Measurements from ENCODE around the gene TRAK1. TPM values are rescaled to one million over a fixed set of nuclear protein-coding genes. Genes with fewer than 3 reads are reported as not detected.

The TRAK1 gene
- total and polyA plus RNA-seq, 2 donors (not counting 1 experiment from before 2014, with no cell fraction given): 71.3 to 129 TPM

DNA sequence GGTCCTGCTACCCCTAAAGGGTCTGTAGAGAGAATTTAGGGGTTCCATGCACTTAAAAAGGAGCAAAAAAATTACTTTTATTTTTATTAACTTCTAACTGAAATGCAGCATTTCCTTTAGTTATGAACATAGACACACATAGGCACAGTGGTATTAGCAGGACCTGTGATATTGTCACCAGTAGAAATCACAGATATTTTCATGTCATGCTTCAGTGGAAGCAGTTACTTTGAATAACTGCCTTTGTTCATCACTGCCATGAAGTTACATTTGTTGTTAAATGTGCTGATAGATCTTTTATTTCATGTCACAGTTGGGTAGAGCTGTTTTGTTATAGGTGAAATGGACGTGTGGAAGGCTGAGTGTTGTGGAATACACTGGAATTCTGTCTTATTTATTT, 37.4 kb downstream of the TRAK1 start:
- H3K4me1 ChIP-seq (ENCODE audit: control insufficient read depth in 2 of 2, insufficient read depth in 2 of 2, low read length in 2 of 2): peaks cover 25 to 28% of the 10 kb centered on the region in 2 donors
- H3K9me3 ChIP-seq (ENCODE audit: control extremely low read depth in 1 of 3, control insufficient read depth in 2 of 3, insufficient read depth in 1 of 3, low read length in 2 of 3): no peaks in the 10 kb centered on the region
- H3K4me2 ChIP-seq (replicated peaks; ENCODE audit: low read depth, low read length, poor library complexity, severe bottlenecking): peak overlapping the region; percentile 40
- WGBS (ENCODE audit: insufficient coverage): no CpG with 5 or more reads among the region's 1 CpG
- CTCF ChIA-PET: no interaction called here
- no peaks in the 10 kb centered on the region for H3K27me3 Mint-ChIP-seq
- H3K27ac ChIP-seq (ENCODE audit: low read length in 2 of 2): peak overlapping the region in 1 of 2 donors; percentile 52
- peaks cover 53% of the 10 kb centered on the region for H3K4me1 Mint-ChIP-seq
- TF ChIP-seq EZH2 (IDR thresholded peaks at IDR 0.05; ENCODE audit: borderline replicate concordance, insufficient read depth, low read depth, low read length, poor library complexity, severe bottlenecking): no peak
- TF ChIP-seq CTCF (IDR thresholded peaks at IDR 0.05): no peak
- no peak overlapping the region for H3K4me3 Mint-ChIP-seq
- no peaks in the 10 kb centered on the region for H3K9me3 Mint-ChIP-seq (ENCODE audit: insufficient read depth)
- ATAC-seq (ENCODE audit: low read depth): no peak
- no peak overlapping the region for H2AFZ ChIP-seq (ENCODE audit: insufficient read depth, low read depth, low read length, poor library complexity, severe bottlenecking)
- DNase-seq: no peak
- intact Hi-C loops (cut with micrococcal nuclease): no loop called here
- H3K79me2 ChIP-seq (ENCODE audit: control insufficient read depth, insufficient read depth, low read length): peaks cover 84% of the 10 kb centered on the region
- no peaks in the 10 kb centered on the region for H3K27me3 ChIP-seq (replicated peaks in 1 of 4; ENCODE audit: control extremely low read depth in 1 of 4, control insufficient read depth in 3 of 4, insufficient read depth in 4 of 4, low read length in 3 of 4)
- no peak overlapping the region for H3K4me3 ChIP-seq (ENCODE audit: control extremely low read depth in 1 of 5, extremely low read depth in 1 of 5, insufficient read depth in 1 of 5, low read depth in 2 of 5, low read length in 4 of 5)
- H3K9ac ChIP-seq (ENCODE audit: low read length): no peak overlapping the region
- H3K27ac Mint-ChIP-seq: no peak overlapping the region
- POLR2A ChIA-PET: no interaction called here
- H4K20me1 ChIP-seq (ENCODE audit: control insufficient read depth, insufficient read depth, low read length, poor library complexity, severe bottlenecking): peaks cover 71% of the 10 kb centered on the region
- peaks cover 11 to 41% of the 10 kb centered on the region in 2 experiments for H3K36me3 ChIP-seq (replicated peaks in 1 of 2; ENCODE audit: control extremely low read depth in 1 of 2, control insufficient read depth in 1 of 2, extremely low read depth in 1 of 2, insufficient read depth in 2 of 2, low read length in 1 of 2)

DNA sequence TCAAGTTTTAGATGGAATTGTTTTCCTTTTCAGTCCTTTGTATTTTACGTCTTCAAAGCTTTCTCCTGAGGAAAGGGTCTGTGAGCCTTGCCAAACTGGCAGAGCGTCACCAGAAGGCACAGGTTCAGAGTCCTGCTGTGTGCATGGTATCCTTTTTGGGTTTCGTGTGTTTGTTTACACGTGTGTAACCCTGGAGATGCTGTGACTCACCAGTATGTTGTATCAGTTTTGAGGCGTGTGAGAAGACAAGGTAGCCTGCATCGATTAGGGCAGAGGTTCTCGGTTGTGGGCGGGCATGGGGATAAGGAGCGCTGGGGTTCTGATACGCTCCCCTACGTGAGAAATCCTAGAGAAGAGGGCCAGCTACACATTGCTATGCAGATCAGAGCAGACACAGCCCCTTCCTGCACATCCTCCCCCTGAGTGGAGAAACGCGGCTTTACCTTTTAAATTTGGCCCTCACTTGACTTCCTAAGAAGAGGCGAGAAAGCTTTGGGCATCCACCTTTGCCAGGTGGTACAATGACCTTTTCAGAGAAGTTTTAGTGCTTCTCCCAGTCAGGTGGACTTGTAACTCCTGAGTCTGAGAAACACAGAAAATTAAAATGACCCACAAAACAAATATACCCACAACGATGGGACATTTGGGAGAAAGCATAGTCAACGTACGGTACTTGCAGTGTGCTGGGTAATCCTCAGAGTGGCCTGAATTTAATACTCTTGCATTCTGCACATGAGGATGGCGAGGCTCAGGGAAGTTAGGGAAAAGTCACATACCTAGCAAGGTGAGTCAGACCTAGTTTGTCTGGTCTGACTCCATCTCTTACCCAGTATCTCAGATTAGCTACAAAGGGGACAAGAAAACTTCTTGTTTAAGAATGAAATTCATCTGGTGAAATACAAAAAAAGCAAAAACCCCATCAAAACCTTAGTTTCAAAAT, 38.1 kb downstream of the TRAK1 start:
- DNase-seq: no peak
- no peak for TF ChIP-seq EZH2 (IDR thresholded peaks at IDR 0.05; ENCODE audit: borderline replicate concordance, insufficient read depth, low read depth, low read length, poor library complexity, severe bottlenecking)
- peaks cover 11 to 41% of the 10 kb centered on the region in 2 experiments for H3K36me3 ChIP-seq (replicated peaks in 1 of 2; ENCODE audit: control extremely low read depth in 1 of 2, control insufficient read depth in 1 of 2, extremely low read depth in 1 of 2, insufficient read depth in 2 of 2, low read length in 1 of 2)
- no peak overlapping the region for H3K4me3 ChIP-seq (ENCODE audit: control extremely low read depth in 1 of 5, extremely low read depth in 1 of 5, insufficient read depth in 1 of 5, low read depth in 2 of 5, low read length in 4 of 5)
- 96% methylated on average over 14 of the region's 18 CpGs for WGBS (ENCODE audit: insufficient coverage)
- intact Hi-C loops (cut with micrococcal nuclease): no loop called here
- H3K4me3 Mint-ChIP-seq: no peak overlapping the region
- no peaks in the 10 kb centered on the region for H3K27me3 Mint-ChIP-seq
- POLR2A ChIA-PET: no interaction called here
- H3K9ac ChIP-seq (ENCODE audit: low read length): no peak overlapping the region
- H3K4me1 ChIP-seq (ENCODE audit: control insufficient read depth in 2 of 2, insufficient read depth in 2 of 2, low read length in 2 of 2): peaks cover 21 to 23% of the 10 kb centered on the region in 2 donors
- H2AFZ ChIP-seq (ENCODE audit: insufficient read depth, low read depth, low read length, poor library complexity, severe bottlenecking): no peak overlapping the region
- ATAC-seq (ENCODE audit: low read depth): no peak
- no peak overlapping the region for H3K27ac Mint-ChIP-seq
- H3K4me1 Mint-ChIP-seq: peaks cover 47% of the 10 kb centered on the region
- CTCF ChIA-PET: interaction anchor here (0.8 to 1.3 kb wide), 2 partner anchors 30 to 63 kb away, joined by 3 read pairs; no protein-coding TSS in a partner anchor
- H3K9me3 ChIP-seq (ENCODE audit: control extremely low read depth in 1 of 3, control insufficient read depth in 2 of 3, insufficient read depth in 1 of 3, low read length in 2 of 3): no peaks in the 10 kb centered on the region
- peaks cover 82% of the 10 kb centered on the region for H3K79me2 ChIP-seq (ENCODE audit: control insufficient read depth, insufficient read depth, low read length)
- H3K4me2 ChIP-seq (replicated peaks; ENCODE audit: low read depth, low read length, poor library complexity, severe bottlenecking): peak overlapping the region; percentile 40
- peak overlapping the region in 1 of 2 donors; percentile 30 for H3K27ac ChIP-seq (ENCODE audit: low read length in 2 of 2)
- no peaks in the 10 kb centered on the region for H3K9me3 Mint-ChIP-seq (ENCODE audit: insufficient read depth)
- H4K20me1 ChIP-seq (ENCODE audit: control insufficient read depth, insufficient read depth, low read length, poor library complexity, severe bottlenecking): peaks cover 64% of the 10 kb centered on the region
- no peaks in the 10 kb centered on the region for H3K27me3 ChIP-seq (replicated peaks in 1 of 4; ENCODE audit: control extremely low read depth in 1 of 4, control insufficient read depth in 3 of 4, insufficient read depth in 4 of 4, low read length in 3 of 4)

Data from B cell (primary cell).